ENCODE measurements around the gene SH3RF3. TPM values are rescaled to one million over a fixed set of nuclear protein-coding genes. Genes with fewer than 3 reads are reported as not detected.

SH3RF3 gene
- total and polyA plus RNA-seq, 2 of the 13 experiments (the other 11 are each of a cell fraction or from before 2014, with no cell fraction given), result 0.04 TPM; not detected in 1

DNA sequence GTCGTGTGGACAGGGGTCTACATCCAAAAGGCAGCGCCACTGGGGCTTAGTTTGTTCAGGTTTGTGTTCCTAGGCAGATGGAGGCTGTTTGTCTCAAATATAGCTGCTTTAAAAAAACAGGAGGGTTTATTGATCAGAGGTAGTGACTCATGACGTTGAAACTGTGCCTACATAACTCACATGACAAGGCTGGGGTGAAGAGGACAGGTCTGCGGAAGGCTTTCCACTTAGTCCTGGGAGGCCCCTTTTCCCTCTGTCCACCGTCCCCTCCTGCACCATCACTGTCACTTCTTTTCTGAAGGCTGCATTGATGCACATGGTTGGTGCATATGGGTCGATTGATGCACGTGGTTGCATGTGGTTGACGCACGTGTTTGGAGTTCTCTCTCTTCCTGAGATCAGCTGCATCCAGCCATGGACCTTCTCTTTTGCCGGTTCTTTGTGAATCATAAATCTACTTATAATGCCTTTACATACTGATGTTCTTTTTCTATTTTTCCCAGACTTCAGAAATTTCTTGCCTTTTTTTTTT lies 10.9 kb downstream of the SH3RF3 start:
- 46% methylated on average over 10 of the region's 10 CpGs for WGBS (ENCODE audit: low lambda C conversion rate)
- TF ChIP-seq ZNF382 (CRISPR knock-in tag; IDR thresholded peaks at IDR 0.05; ENCODE audit: borderline replicate concordance), result no peak
- no peak for TF ChIP-seq ZBTB38 (CRISPR knock-in tag; IDR thresholded peaks at IDR 0.05)
- TF ChIP-seq ARNT (IDR thresholded peaks at IDR 0.05), result no peak
- TF ChIP-seq, protein P1, sequence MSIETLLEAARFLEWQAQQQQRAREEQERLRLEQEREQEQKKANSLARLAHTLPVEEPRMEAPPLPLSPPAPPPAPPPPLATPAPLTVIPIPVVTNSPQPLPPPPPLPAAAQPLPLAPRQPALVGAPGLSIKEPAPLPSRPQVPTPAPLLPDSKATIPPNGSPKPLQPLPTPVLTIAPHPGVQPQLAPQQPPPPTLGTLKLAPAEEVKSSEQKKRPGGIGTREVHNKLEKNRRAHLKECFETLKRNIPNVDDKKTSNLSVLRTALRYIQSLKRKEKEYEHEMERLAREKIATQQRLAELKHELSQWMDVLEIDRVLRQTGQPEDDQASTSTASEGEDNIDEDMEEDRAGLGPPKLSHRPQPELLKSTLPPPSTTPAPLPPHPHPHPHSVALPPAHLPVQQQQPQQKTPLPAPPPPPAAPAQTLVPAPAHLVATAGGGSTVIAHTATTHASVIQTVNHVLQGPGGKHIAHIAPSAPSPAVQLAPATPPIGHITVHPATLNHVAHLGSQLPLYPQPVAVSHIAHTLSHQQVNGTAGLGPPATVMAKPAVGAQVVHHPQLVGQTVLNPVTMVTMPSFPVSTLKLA (IDR thresholded peaks at IDR 0.05), result peak; percentile 98
- H3K4me1 ChIP-seq (ENCODE audit: insufficient read depth, low read length), result no peaks in the 10 kb centered on the region
- no TSS peak for BruUV-seq (replicated peaks)
- no peak for ATAC-seq
- no peaks in the 10 kb centered on the region for H3K79me2 ChIP-seq (ENCODE audit: insufficient read depth, low read length)
- no peaks in the 10 kb centered on the region for H3K9me3 ChIP-seq (ENCODE audit: low read length)
- no peak overlapping the region for H3K4me3 ChIP-seq (replicated peaks in 1 of 3; ENCODE audit: insufficient read depth in 1 of 3, low read depth in 2 of 3, low read length in 3 of 3)
- intact Hi-C loops (cut with micrococcal nuclease; ENCODE audit: unreplicated experiment) (no loop called here), in situ Hi-C loops (cut with HindIII; ENCODE audit: extremely low pct_ligation_motif_present, low pct_unique_long_range_greater_than_20kb) (no loop called here)
- CTCF ChIA-PET (ENCODE audit: low intra/inter-chr PET ratio, low total read pairs), result no interaction called here
- no peak for DNase-seq (ENCODE audit: low spot score)
- no peak for FAIRE-seq
- peaks cover 0 to 5% of the 10 kb centered on the region in 2 experiments; a peak in 3 of 5 replicates for H3K27me3 ChIP-seq (ENCODE audit: control insufficient read depth in 1 of 2, insufficient read depth in 2 of 2, low read length in 2 of 2)
- no peak overlapping the region for H2AFZ ChIP-seq (ENCODE audit: low read length)
- H3K36me3 ChIP-seq (replicated peaks in 1 of 2; ENCODE audit: control insufficient read depth in 1 of 2, insufficient read depth in 2 of 2, low read length in 2 of 2), result no peaks in the 10 kb centered on the region
- H3K4me2 ChIP-seq (ENCODE audit: low read depth, low read length), result no peak overlapping the region
- H4K20me1 ChIP-seq (ENCODE audit: insufficient read depth, low read length), result no peaks in the 10 kb centered on the region; the same call in 1 of the 2 replicates
- no peak overlapping the region for H3K9ac ChIP-seq (ENCODE audit: insufficient read depth, low read depth, low read length)
- POLR2A ChIA-PET, result no interaction called here
- no peak overlapping the region for H3K27ac ChIP-seq (ENCODE audit: extremely low read length, insufficient read depth, low read length)

- TF ChIP-seq MBD4 (IDR thresholded peaks at IDR 0.05; ENCODE audit: borderline replicate concordance, low read length), result no peak
- TF ChIP-seq ESRRA (CRISPR knock-in tag; IDR thresholded peaks at IDR 0.05; ENCODE audit: low read depth), result no peak
- TF ChIP-seq ZNF598 (CRISPR knock-in tag; IDR thresholded peaks at IDR 0.05; ENCODE audit: borderline replicate concordance), result no peak
- TF ChIP-seq CREM (IDR thresholded peaks at IDR 0.05), result no peak
- TF ChIP-seq CREM (CRISPR knock-in tag; IDR thresholded peaks at IDR 0.05), result no peak
- no peak for TF ChIP-seq TSC22D2 (CRISPR knock-in tag; IDR thresholded peaks at IDR 0.05; ENCODE audit: borderline replicate concordance)
- no peak for TF ChIP-seq BATF2 (CRISPR knock-in tag; IDR thresholded peaks at IDR 0.05)
- TF ChIP-seq MTA3 (CRISPR knock-in tag; IDR thresholded peaks at IDR 0.05), result no peak
- TF ChIP-seq RARG (CRISPR knock-in tag; IDR thresholded peaks at IDR 0.05; ENCODE audit: low read depth), result no peak
- no peak for TF ChIP-seq SRSF4 (IDR thresholded peaks at IDR 0.05; ENCODE audit: low read depth, low read length, poor library complexity, severe bottlenecking)
- intact Hi-C loops (cut with micrococcal nuclease; ENCODE audit: unreplicated experiment), result no loop called here
- no peak overlapping the region for H3K4me2 ChIP-seq (ENCODE audit: low read depth, low read length)
- no peak for ATAC-seq
- H3K4me1 ChIP-seq (ENCODE audit: insufficient read depth, low read length), result no peaks in the 10 kb centered on the region
- H3K9ac ChIP-seq (ENCODE audit: insufficient read depth, low read depth, low read length), result no peak overlapping the region
- H3K27ac ChIP-seq (ENCODE audit: extremely low read length, insufficient read depth, low read length), result no peak overlapping the region
- no peaks in the 10 kb centered on the region for H3K9me3 ChIP-seq (ENCODE audit: low read length)
- H2AFZ ChIP-seq (ENCODE audit: low read length), result no peak overlapping the region
- DNase-seq (ENCODE audit: low spot score), result no peak
- no peak for FAIRE-seq
- ChIA-PET CTCF (ENCODE audit: low intra/inter-chr PET ratio, low total read pairs) (no interaction called here), POLR2A (no interaction called here)
- H3K79me2 ChIP-seq (ENCODE audit: insufficient read depth, low read length), result no peaks in the 10 kb centered on the region
- in situ Hi-C loops (cut with HindIII; ENCODE audit: extremely low pct_ligation_motif_present, low pct_unique_long_range_greater_than_20kb), result no loop called here
- H3K36me3 ChIP-seq (replicated peaks in 1 of 2; ENCODE audit: control insufficient read depth in 1 of 2, insufficient read depth in 2 of 2, low read length in 2 of 2), result no peaks in the 10 kb centered on the region
- H3K27me3 ChIP-seq (ENCODE audit: control insufficient read depth in 1 of 2, insufficient read depth in 2 of 2, low read length in 2 of 2), result no peaks in the 10 kb centered on the region; a peak in 3 of 5 replicates
- no peaks in the 10 kb centered on the region; the same call in 1 of the 2 replicates for H4K20me1 ChIP-seq (ENCODE audit: insufficient read depth, low read length)
- no TSS peak for BruUV-seq (replicated peaks)
- WGBS (ENCODE audit: low lambda C conversion rate), result 54% methylated on average over 12 of the region's 12 CpGs
- no peak overlapping the region for H3K4me3 ChIP-seq (replicated peaks in 1 of 3; ENCODE audit: insufficient read depth in 1 of 3, low read depth in 2 of 3, low read length in 3 of 3)
Measured at GRCh38 chr2:109141006-109141600, 12.1 kb downstream of the SH3RF3 start.
